NCI-H2107 (cell line): ENCODE results near the gene ZNF860.

ENCODE experiments used
- DNase-seq: peaks from one replicate; lab custom pipeline; 2025; lab: John Stamatoyannopoulos, UW

Gene ZNF860

DNA sequence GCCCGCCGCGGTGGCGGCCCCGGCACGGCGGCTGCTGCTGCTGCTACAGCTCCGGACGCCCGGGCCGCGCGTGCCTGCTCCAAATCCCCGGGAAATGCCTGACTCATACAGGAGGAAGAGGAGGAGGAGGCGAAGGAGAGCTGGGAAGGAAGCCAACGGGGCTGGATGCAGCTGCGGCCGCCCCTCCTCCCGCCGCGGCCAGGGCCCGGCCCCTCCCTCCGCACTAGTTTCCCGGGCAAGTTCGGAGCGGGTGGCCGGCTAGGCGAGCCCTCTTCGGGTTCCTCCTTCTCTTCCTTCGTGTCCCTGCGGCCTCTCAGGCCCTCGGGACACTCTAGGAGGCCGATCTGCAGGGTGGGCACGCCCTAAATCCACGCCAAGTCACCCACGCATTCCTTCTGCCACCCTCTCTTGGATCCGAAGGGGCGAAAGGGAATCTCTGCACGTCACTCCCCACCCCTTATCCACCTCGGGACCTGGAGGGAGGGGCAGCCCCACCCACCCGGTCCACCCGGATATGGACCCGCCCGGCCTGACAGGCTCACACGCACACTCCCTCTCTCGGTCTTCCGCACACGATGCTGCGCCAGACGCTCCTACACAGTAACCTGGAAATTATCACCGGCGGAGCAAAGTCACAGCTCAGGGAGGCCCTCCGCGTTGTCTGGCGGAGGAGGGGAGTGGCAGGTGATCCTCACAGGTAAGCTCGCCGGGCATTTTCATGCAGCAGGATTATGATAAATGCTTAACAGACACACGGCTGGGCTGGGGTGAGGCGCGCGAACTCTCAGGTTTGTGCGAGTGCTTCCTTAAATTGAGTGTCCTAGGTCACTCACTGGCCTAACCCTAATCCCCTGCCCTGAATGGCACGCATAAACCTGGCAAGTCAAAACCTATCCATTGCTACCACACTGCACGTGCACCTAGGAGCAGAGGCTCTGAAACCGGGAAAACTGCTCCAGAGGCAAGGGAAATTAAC, at the start of gene ZNF860, which contains the start of gene OSBPL10:
TSS of gene ZNF860 (plus strand) at position 545 of the 976 bp plus-strand sequence. CDS start 7,330 bp downstream, outside the sequence.
TSS of gene OSBPL10 (minus strand) at position 57 of the 976 bp plus-strand sequence. CDS start 83 bp downstream, outside the sequence.
- no peak for DNase-seq

DNA sequence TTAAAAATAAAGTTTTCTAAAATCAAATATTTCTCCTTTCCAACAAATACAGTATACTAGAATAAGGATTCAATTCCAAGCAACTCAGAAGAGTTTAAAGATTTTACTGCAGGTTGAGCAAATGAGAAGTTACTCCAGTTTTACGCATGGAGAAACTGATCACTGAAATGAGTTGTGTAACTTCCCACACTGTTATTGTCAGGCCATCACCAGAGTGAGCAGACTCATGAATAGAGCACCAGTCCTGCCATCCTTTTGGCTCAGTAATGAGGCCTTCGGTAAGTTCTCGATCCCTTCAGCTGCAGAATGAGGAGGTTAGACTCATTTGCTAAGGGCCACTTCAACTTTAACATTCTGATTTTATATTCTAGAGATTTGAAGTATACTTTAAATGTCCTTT, 48.6 kb upstream of the ZNF860 start:
- DNase-seq = no peak

DNA sequence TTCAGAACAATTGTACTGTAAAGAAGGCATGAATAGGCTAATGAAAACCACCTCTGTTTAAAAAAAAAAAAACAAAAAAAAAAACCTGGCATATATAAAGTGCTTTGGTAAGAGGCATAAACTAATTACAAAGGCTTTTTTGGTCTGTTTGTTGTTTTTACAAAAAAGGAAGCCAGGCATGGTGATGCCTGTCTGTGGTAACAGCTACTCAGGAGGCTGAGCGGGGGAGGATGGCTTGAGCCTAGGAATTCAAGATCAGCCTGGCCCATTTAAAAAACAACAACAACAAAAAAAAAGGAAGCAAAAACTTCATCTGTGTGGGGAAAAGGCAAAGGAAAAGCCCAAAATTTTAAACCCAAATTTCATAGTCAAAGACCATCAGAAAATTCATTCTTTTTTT, 47.5 kb upstream of the ZNF860 start:
- DNase-seq = no peak

DNA sequence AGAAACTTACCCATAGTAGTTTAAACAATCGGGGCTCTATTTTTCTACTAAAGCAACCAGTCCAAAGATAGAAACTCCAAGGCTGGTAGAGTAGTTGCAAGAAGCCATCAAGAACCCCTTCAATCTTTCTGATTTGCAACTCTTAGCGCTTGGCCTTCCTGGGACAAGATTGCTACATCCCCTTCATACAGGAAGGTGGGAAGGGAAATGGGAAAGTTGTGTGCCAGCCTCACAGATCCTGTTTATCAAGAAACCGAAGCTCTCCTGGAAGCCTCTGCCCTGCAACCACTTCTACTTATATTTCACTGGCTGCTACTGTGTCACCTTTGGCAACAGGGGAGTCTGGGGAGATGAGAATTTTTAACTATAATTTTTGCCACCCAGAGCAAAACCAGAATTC, 46.7 kb upstream of the ZNF860 start:
- no peak for DNase-seq

DNA sequence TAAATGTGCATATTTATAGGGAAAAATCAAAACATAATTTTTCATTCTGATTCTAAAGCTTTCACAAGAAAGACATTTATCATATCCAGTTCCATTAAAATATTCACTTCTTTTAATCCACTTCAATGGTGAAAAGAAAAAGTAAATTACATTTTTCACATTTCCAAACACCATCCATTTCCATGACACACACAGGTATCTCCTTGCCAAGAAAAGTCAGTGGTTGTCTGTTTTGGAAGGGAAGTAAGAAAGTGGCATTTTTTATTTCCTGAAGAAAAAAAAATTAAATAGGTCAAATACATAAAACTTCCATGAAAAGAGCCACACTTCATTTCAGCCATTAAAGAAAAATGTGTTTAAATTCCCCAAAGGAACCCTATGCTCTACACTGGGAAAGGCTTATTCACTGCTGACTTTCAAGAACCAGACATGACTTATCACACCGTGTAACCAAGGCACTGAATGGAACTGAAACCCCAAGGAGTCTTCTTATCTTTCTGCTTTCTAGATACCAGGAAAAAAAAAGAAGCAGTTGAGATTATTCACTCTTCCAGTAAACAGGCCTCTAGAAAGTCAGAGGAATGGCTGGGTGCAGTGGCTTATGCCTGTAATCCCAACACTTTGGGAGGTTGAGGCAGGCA, 45.0 kb upstream of the ZNF860 start:
- DNase-seq = no peak

DNA sequence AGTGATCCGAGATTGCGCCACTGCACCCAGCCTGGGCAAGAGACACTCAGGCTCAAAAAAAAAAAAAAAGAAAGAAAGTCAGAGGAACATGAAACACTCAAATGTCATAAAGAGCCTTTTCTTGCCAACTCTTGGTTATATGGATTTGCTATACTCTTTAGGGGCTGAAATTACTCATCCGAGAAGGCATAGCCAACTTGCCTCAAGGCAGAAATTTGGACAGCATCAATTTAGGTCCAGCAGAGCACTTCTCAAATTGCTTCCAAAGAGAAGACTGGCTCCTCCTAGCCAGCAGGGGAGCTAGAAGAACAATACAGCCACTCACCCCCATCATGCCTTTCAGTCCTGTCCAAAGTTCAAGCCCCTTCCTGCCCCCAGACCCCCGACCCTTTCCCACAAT, 44.3 kb upstream of the ZNF860 start:
- no peak for DNase-seq

DNA sequence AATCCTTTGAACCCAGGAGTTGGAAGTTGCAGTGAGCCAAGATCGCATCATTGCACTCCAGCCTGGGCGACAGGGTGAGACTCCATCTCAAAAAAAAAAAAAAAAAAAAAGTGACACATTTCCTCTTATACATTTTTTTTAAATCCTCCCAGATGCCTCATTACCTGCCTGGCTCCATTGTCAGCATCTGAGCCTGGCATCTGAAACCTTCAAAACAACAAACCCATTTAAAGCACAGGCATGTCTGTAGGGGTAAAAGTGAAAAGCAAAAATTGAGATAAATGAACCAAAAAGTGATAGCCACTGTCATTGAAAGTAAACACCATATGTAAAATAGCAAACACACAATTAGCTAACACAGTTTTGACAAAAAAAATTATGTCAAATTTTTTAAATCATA, 39.1 kb upstream of the ZNF860 start:
- DNase-seq = no peak

DNA sequence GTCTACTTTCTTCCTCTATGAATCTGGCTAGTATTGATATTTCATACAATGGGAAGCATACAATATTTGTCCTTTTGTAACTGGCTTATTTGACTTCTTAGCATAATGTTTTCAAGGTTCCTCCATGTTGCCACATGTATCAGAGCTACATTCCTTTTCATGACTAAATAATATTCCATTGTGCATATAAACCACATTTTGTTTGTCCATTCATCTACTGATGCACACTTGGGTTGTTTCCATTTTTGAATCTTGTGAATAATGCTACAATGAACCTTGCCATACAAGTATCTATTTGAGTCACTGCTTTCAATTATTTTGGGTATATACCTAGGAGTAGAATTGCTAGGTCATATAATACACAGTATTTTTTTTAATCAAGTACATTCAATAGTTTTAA, 38.5 kb upstream of the ZNF860 start:
- DNase-seq = no peak

DNA sequence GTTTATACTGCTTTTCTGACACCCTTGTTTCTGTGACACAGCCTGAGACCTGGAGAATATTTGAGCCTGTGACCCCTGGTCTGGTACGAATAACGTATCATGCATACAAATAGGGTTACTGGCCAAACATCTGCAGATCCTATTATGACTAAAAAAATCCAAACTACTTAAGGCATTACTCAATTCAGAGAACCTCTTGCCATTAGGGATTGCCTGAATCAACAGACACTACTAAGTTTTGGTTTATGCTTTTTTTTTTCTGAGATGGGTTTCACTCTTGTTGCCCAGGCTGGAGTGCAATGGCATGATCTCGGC, 35.9 kb upstream of the ZNF860 start:
- DNase-seq = no peak

DNA sequence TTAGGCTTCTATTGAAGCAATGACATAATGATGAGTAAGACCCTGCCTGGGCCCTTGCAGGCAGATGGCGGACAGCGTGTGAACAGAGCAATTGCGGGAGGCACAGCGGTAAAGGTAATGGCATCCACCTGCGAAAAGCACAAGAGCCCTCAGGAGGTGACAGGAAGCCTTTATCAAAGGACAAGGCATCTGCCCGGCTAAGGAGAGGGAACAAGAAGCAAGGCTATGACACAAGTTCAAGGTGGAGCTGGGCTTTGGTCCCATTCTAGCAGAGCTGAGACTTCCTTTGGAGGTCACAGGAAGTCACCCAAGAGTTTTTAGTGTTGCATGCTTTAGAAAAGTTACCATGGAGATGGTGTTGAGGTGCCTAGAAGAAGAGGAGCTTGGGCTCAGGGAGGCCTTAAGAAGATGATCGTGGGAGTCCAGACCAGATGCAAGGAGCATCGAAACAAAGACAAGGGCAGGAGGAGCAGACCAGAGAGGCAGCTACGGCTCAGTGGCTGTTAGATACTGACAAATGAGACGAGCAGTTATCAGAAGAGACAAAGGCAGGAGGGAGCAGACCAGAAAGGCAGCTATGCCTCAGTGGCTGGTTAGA, 35.0 kb upstream of the ZNF860 start:
- no peak for DNase-seq

DNA sequence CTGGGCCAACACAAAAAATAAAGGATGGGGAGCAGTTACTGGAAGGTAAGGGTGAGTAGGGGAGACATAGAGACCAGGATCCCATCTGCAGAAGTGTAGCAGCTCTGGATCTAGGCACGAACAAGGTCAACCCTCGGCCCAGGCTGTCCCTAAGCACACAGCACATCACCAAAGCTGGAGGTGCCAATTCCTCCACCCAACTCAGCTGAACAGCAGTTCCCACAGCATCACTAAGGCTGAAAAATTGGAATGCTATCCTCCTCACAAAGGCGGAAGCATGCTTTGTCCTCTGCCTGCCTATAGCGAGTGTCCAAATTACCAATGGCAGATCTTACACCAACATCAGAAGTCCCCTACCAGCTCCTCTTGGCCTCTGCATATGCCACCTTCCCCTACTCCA, 34.4 kb upstream of the ZNF860 start:
- no peak for DNase-seq

DNA sequence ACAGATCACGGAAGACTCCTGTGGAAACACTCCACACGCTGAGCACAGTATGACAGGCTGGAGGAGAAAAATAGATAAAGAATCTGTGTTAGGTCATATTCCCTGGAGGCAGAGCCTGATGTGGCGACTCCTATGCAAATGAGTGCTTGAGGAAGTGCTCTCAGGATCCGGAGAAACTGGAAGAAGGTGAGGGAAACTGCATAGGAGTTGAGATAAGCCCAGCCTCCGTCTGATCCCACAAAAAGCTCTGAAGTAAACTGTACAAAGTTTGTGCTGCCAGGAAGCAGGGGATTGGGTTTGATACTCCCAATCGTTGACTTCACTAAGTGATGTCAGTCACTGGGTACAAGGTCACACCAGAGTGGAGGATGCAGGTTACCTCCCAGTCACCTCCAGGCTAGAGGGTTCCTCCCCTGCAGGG, 33.9 kb upstream of the ZNF860 start:
- no peak for DNase-seq

DNA sequence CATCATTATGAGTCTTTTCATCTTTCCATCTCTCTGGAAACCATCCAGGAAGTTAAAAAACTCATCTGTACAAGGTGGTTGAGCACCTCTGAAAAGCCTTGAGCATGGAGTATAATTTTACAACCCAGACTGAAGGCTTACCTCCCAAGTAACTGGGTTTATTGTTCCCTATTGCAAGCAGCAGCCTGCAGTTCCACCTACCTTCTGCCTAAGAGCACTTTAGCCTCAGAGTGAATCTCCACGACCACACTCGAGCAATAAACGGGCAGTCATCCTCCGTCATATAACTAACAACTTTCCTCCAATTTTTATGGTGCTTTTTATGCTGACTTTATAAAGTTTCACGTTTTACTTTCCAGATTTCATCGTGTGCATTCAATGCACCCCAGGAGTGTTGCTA, 33.3 kb upstream of the ZNF860 start:
- DNase-seq = no peak

DNA sequence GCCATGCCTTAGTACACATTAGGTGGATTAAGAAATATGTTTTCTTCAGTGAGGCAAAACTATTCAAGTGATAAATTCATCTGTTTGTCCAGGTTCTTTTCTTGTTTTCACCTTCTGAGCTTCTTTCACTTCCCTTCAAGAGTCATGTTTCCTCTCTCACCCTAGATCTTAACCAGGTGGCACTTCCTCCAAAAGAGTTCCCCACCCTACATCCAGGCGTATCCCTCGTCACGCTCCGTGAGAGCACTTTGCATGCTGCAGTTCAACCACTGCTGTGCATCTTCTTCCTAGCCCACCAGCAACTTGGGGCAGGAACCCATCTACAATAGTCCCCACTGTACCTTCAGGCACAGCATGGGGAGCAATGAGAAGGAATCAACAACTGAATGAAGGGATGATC, 29.3 kb upstream of the ZNF860 start:
- DNase-seq = no peak

DNA sequence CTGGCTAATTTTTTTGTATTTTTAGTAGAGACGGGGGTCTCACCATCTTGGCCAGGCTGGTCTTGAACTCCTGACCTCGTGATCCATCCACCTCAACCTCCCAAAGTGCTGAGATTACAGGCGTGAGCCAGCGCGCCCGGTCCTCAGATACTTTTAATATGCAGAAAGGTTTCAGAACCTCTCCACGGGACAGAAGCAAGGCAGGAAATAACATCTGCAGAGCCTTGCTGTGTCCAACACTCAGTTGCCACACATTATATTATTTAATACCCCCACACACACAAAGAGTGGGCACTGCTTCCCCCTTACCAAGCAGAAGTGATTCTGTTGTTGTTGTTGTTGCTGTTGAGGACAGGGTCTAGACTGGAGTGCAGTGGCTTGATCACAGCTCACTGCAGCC, 28.5 kb upstream of the ZNF860 start:
- no peak for DNase-seq

DNA sequence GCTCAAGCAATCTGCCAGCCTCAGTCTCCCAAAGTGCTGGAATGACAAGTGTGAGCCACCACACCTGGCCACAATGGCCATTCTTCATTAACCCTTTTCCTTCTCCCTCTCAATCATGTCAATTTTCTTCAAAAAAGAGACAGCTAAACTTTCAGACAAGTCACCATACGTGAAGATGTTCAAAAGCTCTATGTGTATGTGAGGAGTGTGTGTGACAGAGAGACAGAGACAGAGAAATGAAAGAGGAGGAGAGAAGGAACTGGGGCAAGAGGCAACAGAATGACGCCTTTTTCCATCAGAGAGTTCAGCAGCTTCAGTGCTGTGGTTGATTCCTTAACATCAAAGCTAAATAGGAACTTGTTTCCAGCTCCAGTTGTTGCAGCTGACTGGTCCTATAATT, 27.9 kb upstream of the ZNF860 start:
- DNase-seq = no peak

DNA sequence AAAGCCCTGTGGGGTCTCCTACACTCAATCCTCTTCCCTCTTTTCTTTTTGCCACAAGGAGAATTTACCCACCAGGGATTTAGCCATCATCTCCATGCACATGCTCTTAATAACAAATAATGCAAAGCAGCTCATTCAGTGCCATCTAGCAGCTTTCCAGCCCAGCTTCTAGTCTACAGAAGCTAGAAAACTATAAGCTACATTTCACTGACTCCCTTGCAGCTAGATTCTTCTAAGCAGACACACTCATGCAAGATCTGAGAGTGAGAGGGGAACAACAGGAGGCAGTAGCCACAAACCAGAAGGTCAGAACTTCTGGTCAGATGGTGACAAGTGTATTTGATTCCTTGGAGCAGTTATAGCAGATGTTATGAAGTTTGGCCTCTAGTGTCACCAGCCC, 26.0 kb upstream of the ZNF860 start:
- no peak for DNase-seq

DNA sequence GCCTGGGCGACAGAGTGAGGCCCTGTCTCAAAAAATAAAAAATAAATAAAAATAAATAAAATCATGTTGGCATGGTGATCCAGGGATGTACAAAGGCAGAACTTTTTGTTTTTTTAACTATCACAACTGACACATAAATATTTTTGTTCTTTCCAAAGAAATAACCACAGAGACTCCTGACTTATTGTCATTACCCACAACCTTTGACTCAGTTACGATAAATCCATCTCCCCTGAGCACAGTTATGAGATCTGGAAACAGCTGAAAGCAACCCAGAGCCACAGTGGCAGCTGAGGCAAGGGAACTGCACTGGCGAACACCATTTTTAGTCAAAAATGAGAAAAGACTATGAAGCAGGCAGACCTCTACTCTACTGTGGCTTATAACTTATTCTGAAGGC, 24.4 kb upstream of the ZNF860 start:
- no peak for DNase-seq

DNA sequence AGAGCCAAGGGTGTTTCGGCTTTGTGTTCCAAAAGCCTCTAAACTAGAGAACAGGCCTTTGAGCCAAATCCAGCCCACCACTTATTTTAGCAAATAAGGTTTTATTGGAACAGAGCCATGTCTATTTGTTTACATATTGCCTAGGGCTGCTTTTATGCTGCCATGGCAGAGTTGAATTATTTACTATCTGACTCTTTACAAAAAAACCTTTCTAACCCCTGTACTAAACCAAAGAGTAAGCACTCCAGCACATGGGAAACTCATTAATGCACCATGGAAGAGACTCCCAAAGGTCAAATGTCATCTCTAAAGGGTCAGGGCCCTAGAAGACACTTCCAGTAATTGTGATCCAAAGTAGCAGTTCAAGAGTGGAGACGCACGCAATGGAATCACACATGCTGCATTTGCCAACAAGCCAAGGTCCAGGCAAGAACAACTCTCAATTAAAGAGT, 22.8 kb upstream of the ZNF860 start:
- DNase-seq = no peak

DNA sequence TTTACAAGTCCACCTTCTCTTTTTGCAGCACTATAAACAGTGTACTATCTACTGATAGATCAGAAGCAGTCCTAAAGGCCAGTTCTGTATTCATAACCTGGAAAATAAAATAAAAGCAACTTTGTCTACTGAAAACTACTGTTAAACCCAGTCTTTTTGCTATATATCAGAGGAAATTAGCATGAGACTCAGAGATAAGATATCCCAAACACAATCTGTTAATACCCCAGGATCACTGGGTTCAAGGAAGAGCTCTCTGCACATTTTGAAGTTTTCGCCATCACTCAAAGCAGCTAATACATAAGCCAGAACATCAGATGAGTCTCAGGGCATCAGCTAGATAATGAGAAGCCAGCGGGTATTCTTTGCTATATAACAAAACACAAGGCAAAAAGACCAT, 22.3 kb upstream of the ZNF860 start:
- no peak for DNase-seq

DNA sequence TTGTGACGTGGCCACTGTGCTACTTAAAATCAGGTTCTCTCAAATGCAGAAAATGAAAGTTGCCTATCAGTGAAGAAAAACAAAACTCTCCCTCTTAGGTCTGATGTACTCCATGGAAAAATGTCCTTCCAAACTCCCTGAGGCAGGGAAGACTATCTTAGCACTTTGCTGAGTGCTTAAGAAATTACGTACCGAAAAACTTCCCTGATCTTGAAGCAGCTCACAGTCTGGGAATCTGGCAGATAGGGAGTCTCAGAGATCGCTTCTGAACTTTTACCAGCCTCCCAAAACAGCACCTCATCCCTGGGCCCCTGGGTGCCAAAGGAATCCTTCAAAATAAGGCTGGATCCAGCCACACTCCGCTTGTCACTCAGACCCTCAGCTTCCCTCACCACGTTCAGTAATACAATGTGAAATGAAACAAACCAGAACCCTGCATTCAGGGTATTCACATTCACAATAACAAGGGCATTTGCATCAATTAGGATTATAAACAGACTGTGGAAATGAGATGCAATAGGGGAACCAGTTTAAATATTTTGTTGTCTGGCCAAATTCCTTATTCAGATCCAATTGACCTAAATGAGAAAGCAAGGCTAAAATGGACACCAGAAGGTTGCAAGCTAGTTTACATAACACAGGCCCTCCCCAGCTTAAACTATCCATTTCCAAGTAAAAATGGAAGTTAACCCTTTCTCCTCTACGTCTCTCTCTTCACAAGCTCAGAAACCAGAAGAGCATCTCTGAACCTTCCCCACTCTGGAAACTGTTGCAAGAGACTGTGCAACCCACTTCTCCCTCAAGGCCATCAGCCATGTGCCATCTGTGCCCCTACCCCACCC, 21.4 kb upstream of the ZNF860 start:
- DNase-seq = no peak

DNA sequence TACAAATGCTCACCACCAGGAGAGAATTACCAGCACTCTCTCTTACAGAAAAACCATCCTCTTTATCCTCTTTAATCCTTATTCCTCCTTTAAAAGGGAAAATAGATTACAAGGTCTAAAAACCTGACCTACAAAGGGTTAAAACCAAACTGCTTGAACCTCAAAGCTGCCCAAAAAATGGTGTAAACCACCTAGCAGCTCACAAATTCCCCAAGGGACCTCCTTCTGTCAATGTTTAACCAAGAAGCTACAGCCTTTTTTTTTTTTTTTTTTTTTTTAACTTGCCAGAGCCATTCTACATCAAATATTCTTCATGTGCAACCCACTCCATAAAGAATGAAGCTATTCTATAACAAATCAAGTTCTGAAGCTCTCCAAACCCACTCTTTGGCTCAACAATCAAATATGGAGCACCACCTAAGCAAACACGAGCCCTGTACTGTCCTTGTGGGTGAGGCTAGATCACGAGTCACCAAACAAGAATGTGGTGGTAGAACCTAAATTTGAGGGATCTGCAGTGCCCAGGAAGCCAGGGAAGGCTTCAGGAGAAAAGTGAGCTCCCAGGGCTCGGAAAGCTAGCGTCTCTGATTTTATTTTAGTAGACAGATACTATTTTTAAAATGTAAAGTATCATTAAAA, 20.6 kb upstream of the ZNF860 start:
- no peak for DNase-seq
